ENCODE data around the gene HOXA3. TPM values are rescaled to one million over a fixed set of nuclear protein-coding genes. Genes with fewer than 3 reads are reported as not detected.

HOXA3 gene
- total RNA-seq, 1 experiment from 2014 or later = 4.5 TPM

GRCh38 chr7:27131390-27131819 is 21.0 kb downstream of the HOXA3 start:
- TF ChIP-seq EZH2 (IDR thresholded peaks at IDR 0.05; ENCODE audit: low read length, unreplicated experiment) (no peak), EZH2phosphoT487 (IDR thresholded peaks at IDR 0.05; ENCODE audit: borderline replicate concordance, low read length) (no peak), CTCF (conservative IDR thresholded peaks at IDR 0.05; ENCODE audit: low read depth, low read length) (no peak)
- Histone ChIP-seq H2AFZ (ENCODE audit: low read length) (peak overlapping the region; percentile 81), H3K4me2 (ENCODE audit: low read length) (peak overlapping the region; percentile 85), H3K4me3 (ENCODE audit: low read length) (peak overlapping the region; percentile 77), H3K79me2 (ENCODE audit: low read length) (peaks cover 40% of the 10 kb centered on the region), H3K27me3 (ENCODE audit: low read length) (no peaks in the 10 kb centered on the region), H3K4me1 (ENCODE audit: insufficient read depth, low read length) (peaks cover 48% of the 10 kb centered on the region), H3K36me3 (ENCODE audit: low read depth, low read length) (no peaks in the 10 kb centered on the region), H3K27ac (ENCODE audit: low read length) (peak overlapping the region; percentile 56), H3K9ac (ENCODE audit: low read length) (peak overlapping the region; percentile 80), H3F3A (ENCODE audit: low read length, unreplicated experiment) (no peaks in the 10 kb centered on the region), H4K20me1 (ENCODE audit: low read length) (no peaks in the 10 kb centered on the region), H3K9me2 (replicated peaks; ENCODE audit: low read length) (no peaks in the 10 kb centered on the region), H3K9me3 (ENCODE audit: low read length) (no peaks in the 10 kb centered on the region)
- ATAC-seq = no peak
- no TSS peak for BruUV-seq (replicated peaks)
- DNase-seq = no peak
- ChIA-PET CTCF (interaction anchor here (0.7 to 1.0 kb wide), 2 partner anchors 17 to 445 kb away, joined by 3 to 7 read pairs; no protein-coding TSS in a partner anchor), POLR2A (ENCODE audit: unreplicated experiment) (interaction anchor here (0.5 to 0.6 kb wide), 3 partner anchors 9 to 234 kb away, joined by 3 read pairs; no protein-coding TSS in a partner anchor)
- intact Hi-C loops (cut with micrococcal nuclease) = no loop called here

GRCh38 chr7:27130540-27131389 is 21.6 kb downstream of the HOXA3 start, which contains the start of gene HOXA4:
Gene HOXA4, minus strand, starts transcription at chr7:27130757. Its CDS starts 24 bp downstream, at chr7:27130733.
- Histone ChIP-seq H3K4me3 (ENCODE audit: low read length) (peak within 1 kb of the TSS; percentile 77), H3K9me2 (replicated peaks; ENCODE audit: low read length) (no peaks in the 10 kb centered on the region), H4K20me1 (ENCODE audit: low read length) (no peaks in the 10 kb centered on the region), H3K4me2 (ENCODE audit: low read length) (peak within 1 kb of the TSS; percentile 88), H3K27me3 (ENCODE audit: low read length) (no peaks in the 10 kb centered on the region), H3K27ac (ENCODE audit: low read length) (peak within 1 kb of the TSS; percentile 56), H3K36me3 (ENCODE audit: low read depth, low read length) (no peaks in the 10 kb centered on the region), H3K79me2 (ENCODE audit: low read length) (peaks cover 40% of the 10 kb centered on the region), H3K9ac (ENCODE audit: low read length) (peak within 1 kb of the TSS; percentile 80), H3K9me3 (ENCODE audit: low read length) (no peaks in the 10 kb centered on the region), H2AFZ (ENCODE audit: low read length) (peak within 1 kb of the TSS; percentile 81), H3K4me1 (ENCODE audit: insufficient read depth, low read length) (peaks cover 43% of the 10 kb centered on the region), H3F3A (ENCODE audit: low read length, unreplicated experiment) (no peaks in the 10 kb centered on the region)
- ChIA-PET POLR2A (ENCODE audit: unreplicated experiment) (interaction anchor here (0.5 to 0.6 kb wide), 3 partner anchors 8 to 715 kb away, joined by 3 to 4 read pairs (median 3); no protein-coding TSS in a partner anchor), CTCF (interaction anchor here (0.6 to 1.0 kb wide), 3 partner anchors 18 to 444 kb away, joined by 3 to 7 read pairs (median 5); no protein-coding TSS in a partner anchor)
- BruUV-seq (replicated peaks) = TSS peak; percentile 82
- ATAC-seq = peak; percentile 82
- DNase-seq = peak; percentile 84
- TF ChIP-seq EZH2 (IDR thresholded peaks at IDR 0.05; ENCODE audit: low read length, unreplicated experiment) (no peak), EZH2phosphoT487 (IDR thresholded peaks at IDR 0.05; ENCODE audit: borderline replicate concordance, low read length) (peak; percentile 43; the same call in 1 of the 2 replicates)
- intact Hi-C loops (cut with micrococcal nuclease) = no loop called here

GRCh38 chr7:27129729-27130539 is 22.4 kb downstream of the HOXA3 start:
- ATAC-seq = peak; percentile 44
- no peaks in the 10 kb centered on the region for H3K27me3 ChIP-seq (ENCODE audit: low read length)
- H3K4me1 ChIP-seq (ENCODE audit: insufficient read depth, low read length) = peaks cover 34% of the 10 kb centered on the region
- intact Hi-C loops (cut with micrococcal nuclease) = no loop called here
- CTCF ChIA-PET = no interaction called here
- no peaks in the 10 kb centered on the region for H3K36me3 ChIP-seq (ENCODE audit: low read depth, low read length)
- POLR2A ChIA-PET (ENCODE audit: unreplicated experiment) = interaction anchor here (0.6 kb wide), 1 partner anchor 715 kb away, joined by 4 read pairs; no protein-coding TSS in a partner anchor
- no TSS peak for BruUV-seq (replicated peaks)
- peak; percentile 52 for DNase-seq
- H3K9me2 ChIP-seq (replicated peaks; ENCODE audit: low read length) = no peaks in the 10 kb centered on the region
- peak overlapping the region; percentile 49 for H3K27ac ChIP-seq (ENCODE audit: low read length)
- H2AFZ ChIP-seq (ENCODE audit: low read length) = peak overlapping the region; percentile 78
- H3K4me3 ChIP-seq (ENCODE audit: low read length) = peak overlapping the region; percentile 77
- peak overlapping the region; percentile 80 for H3K9ac ChIP-seq (ENCODE audit: low read length)
- H4K20me1 ChIP-seq (ENCODE audit: low read length) = no peaks in the 10 kb centered on the region
- H3K4me2 ChIP-seq (ENCODE audit: low read length) = peak overlapping the region; percentile 88
- peak; percentile 44; the same call in 1 of the 2 replicates for TF ChIP-seq CTCF (conservative IDR thresholded peaks at IDR 0.05; ENCODE audit: low read depth, low read length)
- no peak for TF ChIP-seq EZH2phosphoT487 (IDR thresholded peaks at IDR 0.05; ENCODE audit: borderline replicate concordance, low read length)
- peaks cover 40% of the 10 kb centered on the region for H3K79me2 ChIP-seq (ENCODE audit: low read length)
- no peaks in the 10 kb centered on the region for H3F3A ChIP-seq (ENCODE audit: low read length, unreplicated experiment)
- no peaks in the 10 kb centered on the region for H3K9me3 ChIP-seq (ENCODE audit: low read length)

Measured in PC-3 (cell line).